Measurements from ENCODE around the gene E2F8.

Gene E2F8

GRCh38 chr11:19204836-19205235 lies 35.9 kb downstream of the E2F8 start:
- H3K9me3 ChIP-seq (ENCODE audit: insufficient read depth, low read depth, low read length): peaks cover 2% of the 10 kb centered on the region
- H4K12ac ChIP-seq (ENCODE audit: low read depth, low read length): no peak overlapping the region
- DNase-seq: no peak
- no peak overlapping the region for H4K8ac ChIP-seq (ENCODE audit: low read depth, low read length)
- H2AFZ ChIP-seq (ENCODE audit: insufficient read depth, low read length, poor library complexity): no peak overlapping the region
- H2BK5ac ChIP-seq (ENCODE audit: low read depth, low read length, poor library complexity): no peak overlapping the region
- no peaks in the 10 kb centered on the region for H3K4me1 ChIP-seq (ENCODE audit: control insufficient read depth in 1 of 2, insufficient read depth in 2 of 2, low read length in 2 of 2)
- H2BK120ac ChIP-seq (ENCODE audit: insufficient read depth, low read length, poor library complexity): no peak overlapping the region
- H2AK5ac ChIP-seq (ENCODE audit: low read length): no peak overlapping the region
- H3K4ac ChIP-seq (ENCODE audit: low read depth, low read length): no peak overlapping the region
- H3K23ac ChIP-seq (ENCODE audit: low read length): no peak overlapping the region
- no peaks in the 10 kb centered on the region for H3K27me3 ChIP-seq (ENCODE audit: insufficient read depth, low read length)
- no peak overlapping the region for H4K91ac ChIP-seq (ENCODE audit: low read depth, low read length)
- no peak overlapping the region for H3K9ac ChIP-seq (ENCODE audit: low read length)
- no peaks in the 10 kb centered on the region for H3K79me1 ChIP-seq (ENCODE audit: low read length)
- H3K14ac ChIP-seq (ENCODE audit: low read length): no peak overlapping the region
- H3K36me3 ChIP-seq (ENCODE audit: control insufficient read depth in 1 of 2, insufficient read depth in 2 of 2, low read length in 2 of 2): no peaks in the 10 kb centered on the region
- H3K27ac ChIP-seq (ENCODE audit: low read depth, low read length): no peak overlapping the region
- no peak overlapping the region for H3K4me3 ChIP-seq (ENCODE audit: low read depth, low read length)
- H2BK12ac ChIP-seq (ENCODE audit: low read length): no peak overlapping the region
- H3K79me2 ChIP-seq (ENCODE audit: control insufficient read depth, insufficient read depth, low read length, poor library complexity): no peaks in the 10 kb centered on the region
- H3K18ac ChIP-seq (ENCODE audit: low read length): no peak overlapping the region
- no CpG with 5 or more reads among the region's 5 CpGs for WGBS (ENCODE audit: extremely low coverage, insufficient coverage, insufficient read length)
- H3K4me2 ChIP-seq (ENCODE audit: low read length): no peak overlapping the region

- Histone ChIP-seq H3K23ac (ENCODE audit: low read length) (no peak within 1 kb of the TSS), H3K9ac (ENCODE audit: low read length) (no peak within 1 kb of the TSS), H2AFZ (ENCODE audit: insufficient read depth, low read length, poor library complexity) (no peak within 1 kb of the TSS), H2BK5ac (ENCODE audit: low read depth, low read length, poor library complexity) (no peak within 1 kb of the TSS), H3K27me3 (ENCODE audit: insufficient read depth, low read length) (no peaks in the 10 kb centered on the region), H3K18ac (ENCODE audit: low read length) (no peak within 1 kb of the TSS), H3K79me1 (ENCODE audit: low read length) (no peaks in the 10 kb centered on the region), H2BK120ac (ENCODE audit: insufficient read depth, low read length, poor library complexity) (no peak within 1 kb of the TSS), H4K12ac (ENCODE audit: low read depth, low read length) (no peak within 1 kb of the TSS), H2BK12ac (ENCODE audit: low read length) (no peak within 1 kb of the TSS), H3K4me1 (ENCODE audit: control insufficient read depth in 1 of 2, insufficient read depth in 2 of 2, low read length in 2 of 2) (no peaks in the 10 kb centered on the region), H2AK5ac (ENCODE audit: low read length) (no peak within 1 kb of the TSS), H3K27ac (ENCODE audit: low read depth, low read length) (no peak within 1 kb of the TSS), H3K4ac (ENCODE audit: low read depth, low read length) (no peak within 1 kb of the TSS), H3K79me2 (ENCODE audit: control insufficient read depth, insufficient read depth, low read length, poor library complexity) (no peaks in the 10 kb centered on the region), H4K91ac (ENCODE audit: low read depth, low read length) (no peak within 1 kb of the TSS), H3K4me3 (ENCODE audit: low read depth, low read length) (no peak within 1 kb of the TSS), H3K9me3 (ENCODE audit: insufficient read depth, low read depth, low read length) (peaks cover 2% of the 10 kb centered on the region), H3K36me3 (ENCODE audit: control insufficient read depth in 1 of 2, insufficient read depth in 2 of 2, low read length in 2 of 2) (no peaks in the 10 kb centered on the region), H3K14ac (ENCODE audit: low read length) (no peak within 1 kb of the TSS), H4K8ac (ENCODE audit: low read depth, low read length) (no peak within 1 kb of the TSS), H3K4me2 (ENCODE audit: low read length) (no peak within 1 kb of the TSS)
- no peak for DNase-seq
- no CpG with 5 or more reads among the region's 7 CpGs for WGBS (ENCODE audit: extremely low coverage, insufficient coverage, insufficient read length)
Observed at GRCh38 chr11:19201737-19202605, 38.8 kb downstream of the E2F8 start, which contains the start of gene CSRP3. TSS of gene CSRP3 (minus strand) at chr11:19201983. CDS start at chr11:19192448, 9,535 bp downstream.

- no CpG with 5 or more reads among the region's 6 CpGs for WGBS (ENCODE audit: extremely low coverage, insufficient coverage, insufficient read length)
- no peak overlapping the region for H3K27ac ChIP-seq (ENCODE audit: low read depth, low read length)
- no peaks in the 10 kb centered on the region for H3K79me1 ChIP-seq (ENCODE audit: low read length)
- H3K23ac ChIP-seq (ENCODE audit: low read length): no peak overlapping the region
- H2BK120ac ChIP-seq (ENCODE audit: insufficient read depth, low read length, poor library complexity): no peak overlapping the region
- H3K4me1 ChIP-seq (ENCODE audit: control insufficient read depth in 1 of 2, insufficient read depth in 2 of 2, low read length in 2 of 2): no peaks in the 10 kb centered on the region
- no peak overlapping the region for H2BK5ac ChIP-seq (ENCODE audit: low read depth, low read length, poor library complexity)
- no peak overlapping the region for H3K4ac ChIP-seq (ENCODE audit: low read depth, low read length)
- no peaks in the 10 kb centered on the region for H3K36me3 ChIP-seq (ENCODE audit: control insufficient read depth in 1 of 2, insufficient read depth in 2 of 2, low read length in 2 of 2)
- H3K18ac ChIP-seq (ENCODE audit: low read length): no peak overlapping the region
- H3K14ac ChIP-seq (ENCODE audit: low read length): no peak overlapping the region
- no peak overlapping the region for H4K91ac ChIP-seq (ENCODE audit: low read depth, low read length)
- no peak overlapping the region for H2AFZ ChIP-seq (ENCODE audit: insufficient read depth, low read length, poor library complexity)
- H3K79me2 ChIP-seq (ENCODE audit: control insufficient read depth, insufficient read depth, low read length, poor library complexity): no peaks in the 10 kb centered on the region
- no peak for DNase-seq
- no peak overlapping the region for H2BK12ac ChIP-seq (ENCODE audit: low read length)
- no peak overlapping the region for H3K9ac ChIP-seq (ENCODE audit: low read length)
- no peaks in the 10 kb centered on the region for H3K27me3 ChIP-seq (ENCODE audit: insufficient read depth, low read length)
- H4K12ac ChIP-seq (ENCODE audit: low read depth, low read length): no peak overlapping the region
- peaks cover 2% of the 10 kb centered on the region for H3K9me3 ChIP-seq (ENCODE audit: insufficient read depth, low read depth, low read length)
- no peak overlapping the region for H3K4me3 ChIP-seq (ENCODE audit: low read depth, low read length)
- no peak overlapping the region for H2AK5ac ChIP-seq (ENCODE audit: low read length)
- no peak overlapping the region for H4K8ac ChIP-seq (ENCODE audit: low read depth, low read length)
- no peak overlapping the region for H3K4me2 ChIP-seq (ENCODE audit: low read length)
Observed at GRCh38 chr11:19200410-19201201, 40.1 kb downstream of the E2F8 start.

- H2BK120ac ChIP-seq (ENCODE audit: insufficient read depth, low read length, poor library complexity): no peak overlapping the region
- no peaks in the 10 kb centered on the region for H3K36me3 ChIP-seq (ENCODE audit: control insufficient read depth in 1 of 2, insufficient read depth in 2 of 2, low read length in 2 of 2)
- WGBS (ENCODE audit: extremely low coverage, insufficient coverage, insufficient read length): no CpG with 5 or more reads among the region's 3 CpGs
- H3K27ac ChIP-seq (ENCODE audit: low read depth, low read length): no peak overlapping the region
- no peak overlapping the region for H3K14ac ChIP-seq (ENCODE audit: low read length)
- H4K12ac ChIP-seq (ENCODE audit: low read depth, low read length): no peak overlapping the region
- no peak overlapping the region for H4K8ac ChIP-seq (ENCODE audit: low read depth, low read length)
- no peak overlapping the region for H4K91ac ChIP-seq (ENCODE audit: low read depth, low read length)
- no peak for DNase-seq
- H3K79me2 ChIP-seq (ENCODE audit: control insufficient read depth, insufficient read depth, low read length, poor library complexity): no peaks in the 10 kb centered on the region
- peaks cover 2% of the 10 kb centered on the region for H3K9me3 ChIP-seq (ENCODE audit: insufficient read depth, low read depth, low read length)
- no peak overlapping the region for H3K4ac ChIP-seq (ENCODE audit: low read depth, low read length)
- H2AFZ ChIP-seq (ENCODE audit: insufficient read depth, low read length, poor library complexity): no peak overlapping the region
- no peak overlapping the region for H2BK12ac ChIP-seq (ENCODE audit: low read length)
- H2BK5ac ChIP-seq (ENCODE audit: low read depth, low read length, poor library complexity): no peak overlapping the region
- H3K27me3 ChIP-seq (ENCODE audit: insufficient read depth, low read length): no peaks in the 10 kb centered on the region
- H3K4me2 ChIP-seq (ENCODE audit: low read length): no peak overlapping the region
- no peaks in the 10 kb centered on the region for H3K79me1 ChIP-seq (ENCODE audit: low read length)
- no peak overlapping the region for H2AK5ac ChIP-seq (ENCODE audit: low read length)
- H3K4me1 ChIP-seq (ENCODE audit: control insufficient read depth in 1 of 2, insufficient read depth in 2 of 2, low read length in 2 of 2): no peaks in the 10 kb centered on the region
- H3K4me3 ChIP-seq (ENCODE audit: low read depth, low read length): no peak overlapping the region
- no peak overlapping the region for H3K23ac ChIP-seq (ENCODE audit: low read length)
- no peak overlapping the region for H3K9ac ChIP-seq (ENCODE audit: low read length)
- no peak overlapping the region for H3K18ac ChIP-seq (ENCODE audit: low read length)
Observed at GRCh38 chr11:19199771-19200170, 41.0 kb downstream of the E2F8 start.
